Embryonic facial prominence (tissue), 1 donor: ENCODE results near the gene TENM3.

Experiments
- DNase-seq: peaks from one replicate; pipeline ENCODE4 v3.0.0-alpha.2; 2016; ENCODE audit errors: extremely low spot score

Gene TENM3

DNA sequence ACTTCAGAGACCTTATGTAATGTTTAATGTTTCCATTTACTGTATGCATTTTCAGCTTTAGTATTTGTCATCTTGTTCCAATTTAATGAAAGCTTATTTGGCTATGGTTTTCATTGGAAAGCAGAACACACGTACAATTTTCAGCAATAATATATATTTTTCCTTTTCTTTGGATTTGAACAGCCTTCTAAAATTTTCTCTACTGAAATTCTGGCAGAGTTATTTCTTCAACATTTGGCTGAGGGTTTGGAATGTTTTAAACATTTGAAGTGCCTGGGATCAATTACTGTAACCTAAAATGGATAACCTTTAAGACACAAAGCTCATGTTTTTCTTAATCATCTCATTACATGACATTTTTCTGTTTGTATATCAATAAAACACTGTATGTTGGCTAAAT is 156.9 kb downstream of the TENM3 start:
- peak; percentile 69 for DNase-seq

DNA sequence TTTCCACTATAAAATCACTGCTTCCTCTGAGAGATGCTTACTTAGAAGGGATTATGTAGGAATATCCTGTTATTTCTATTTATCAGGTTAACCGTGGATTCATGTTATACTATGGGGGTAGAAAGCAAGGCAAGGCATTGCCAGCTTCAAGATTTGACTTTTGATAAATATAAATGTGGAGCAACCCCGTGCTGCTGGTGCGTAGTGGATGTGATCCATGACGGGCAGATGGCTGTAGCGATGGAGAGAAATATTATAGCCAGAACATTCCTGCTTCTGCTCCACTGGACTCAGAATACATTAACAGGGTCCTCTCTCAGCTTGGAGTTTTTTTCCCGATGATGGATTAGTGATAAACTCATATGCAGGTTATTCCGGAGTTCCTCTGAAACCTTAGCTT is 157.6 kb downstream of the TENM3 start:
- no peak for DNase-seq

DNA sequence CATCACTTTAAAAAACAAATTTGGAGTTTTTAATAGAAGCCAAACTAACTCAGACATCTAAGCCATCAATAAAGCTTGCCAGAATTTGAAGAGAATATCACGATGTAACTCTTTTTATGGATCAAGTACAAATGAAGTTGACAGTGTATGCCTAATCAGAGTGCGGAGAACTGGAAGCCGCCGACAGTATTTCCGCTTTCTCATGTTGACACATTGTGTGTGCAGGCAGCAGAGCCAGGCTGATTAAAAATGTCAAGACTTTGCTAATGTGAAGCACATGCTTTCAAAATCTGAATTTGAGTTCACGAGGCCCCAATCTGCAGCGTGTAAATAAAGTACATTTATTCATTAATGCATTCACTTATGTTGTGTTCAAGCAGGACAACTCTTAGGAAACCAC is 161.2 kb downstream of the TENM3 start:
- DNase-seq = no peak

DNA sequence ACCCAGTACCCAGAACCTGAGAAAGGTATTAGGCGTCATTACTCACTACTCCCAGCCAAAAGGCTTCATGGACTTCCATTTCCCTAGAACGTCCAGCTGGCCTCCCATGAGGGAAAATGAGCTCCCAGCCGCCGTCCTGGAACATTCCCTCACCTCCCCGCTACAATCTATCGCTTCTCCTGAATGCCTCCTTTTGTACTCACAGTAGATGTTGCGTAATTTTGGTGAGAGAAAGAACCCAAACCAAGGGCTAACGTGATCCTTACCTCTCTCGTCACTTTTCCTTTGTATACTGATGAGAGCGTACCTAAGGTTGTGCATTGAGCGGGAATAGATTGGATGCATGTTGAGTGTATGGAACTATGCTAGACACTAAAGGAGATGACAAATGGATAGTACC is 161.9 kb downstream of the TENM3 start:
- DNase-seq = no peak

DNA sequence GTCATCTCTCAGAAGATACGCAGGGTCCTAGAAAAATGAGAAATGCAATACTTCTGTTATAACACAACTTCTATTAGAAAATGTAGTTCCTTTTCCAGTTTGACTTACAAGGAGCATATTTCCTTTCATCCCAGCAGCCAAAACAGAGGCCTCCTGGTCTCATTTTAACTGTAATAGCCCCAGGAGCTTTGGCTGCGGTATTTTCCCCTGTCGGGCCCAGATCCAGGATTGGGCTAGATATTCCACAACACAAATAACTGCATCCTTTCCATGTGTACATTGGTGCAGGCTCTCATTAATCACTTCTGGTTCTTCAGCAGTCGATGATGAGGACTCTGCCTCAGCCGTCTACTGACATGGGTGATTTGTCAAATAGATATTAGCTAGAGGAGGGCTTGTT is 166.1 kb downstream of the TENM3 start:
- DNase-seq = no peak

DNA sequence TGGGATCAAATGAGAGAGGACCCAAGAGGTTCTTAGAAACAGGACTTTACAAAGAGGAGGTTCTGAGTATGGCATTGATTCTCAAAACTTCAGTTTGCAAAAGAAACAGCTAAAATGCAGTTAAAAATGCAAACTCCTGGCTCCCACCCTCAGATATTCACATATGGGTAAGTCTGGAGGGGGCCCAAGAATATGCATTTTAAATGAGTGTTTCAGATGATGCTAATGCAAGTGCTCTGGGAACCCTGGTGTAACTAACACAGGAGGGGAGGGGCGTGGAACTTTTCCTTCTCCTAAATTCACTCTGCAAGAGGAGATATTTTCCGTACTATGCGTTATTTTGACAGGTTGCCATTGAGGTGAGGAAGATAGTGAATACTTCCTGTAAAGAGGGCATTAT is 168.2 kb downstream of the TENM3 start:
- no peak for DNase-seq

DNA sequence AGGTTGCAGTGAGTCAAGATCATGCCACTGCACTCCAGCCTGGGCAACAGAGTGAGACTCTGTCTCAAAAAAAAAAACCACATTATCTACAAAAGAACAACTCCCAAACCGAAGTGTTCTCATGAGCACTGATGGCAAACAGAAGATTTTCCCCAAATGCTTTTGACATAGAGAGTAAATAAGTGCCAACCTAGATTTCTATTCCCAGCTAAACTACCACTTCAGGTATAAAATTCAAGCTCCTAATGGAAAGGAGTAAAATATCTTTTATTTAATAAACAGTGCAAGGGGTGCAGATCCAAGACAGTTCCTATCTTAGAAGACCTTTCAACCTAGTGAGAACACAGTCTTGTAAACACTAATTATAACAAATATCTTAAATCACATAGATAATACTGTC is 170.3 kb downstream of the TENM3 start:
- DNase-seq = no peak

DNA sequence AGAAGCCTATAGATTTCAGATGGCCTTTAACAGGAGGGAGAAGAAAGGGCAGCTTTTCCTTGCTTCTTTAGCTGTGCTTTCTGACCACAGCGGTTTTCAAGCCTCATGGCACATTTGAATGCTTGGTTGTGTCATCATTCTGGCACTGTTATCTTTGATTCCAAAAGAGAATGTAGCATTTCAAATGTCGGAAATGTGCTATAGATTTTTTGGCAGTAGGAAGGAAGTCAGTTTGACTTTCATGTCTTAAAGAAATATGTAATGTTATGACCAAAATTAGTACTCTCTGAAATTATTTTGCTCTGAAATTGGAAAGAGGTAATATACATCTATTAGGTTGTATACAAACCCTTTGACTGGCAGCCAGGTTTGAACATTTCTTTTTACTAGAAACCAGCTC is 171.9 kb downstream of the TENM3 start:
- DNase-seq = no peak

DNA sequence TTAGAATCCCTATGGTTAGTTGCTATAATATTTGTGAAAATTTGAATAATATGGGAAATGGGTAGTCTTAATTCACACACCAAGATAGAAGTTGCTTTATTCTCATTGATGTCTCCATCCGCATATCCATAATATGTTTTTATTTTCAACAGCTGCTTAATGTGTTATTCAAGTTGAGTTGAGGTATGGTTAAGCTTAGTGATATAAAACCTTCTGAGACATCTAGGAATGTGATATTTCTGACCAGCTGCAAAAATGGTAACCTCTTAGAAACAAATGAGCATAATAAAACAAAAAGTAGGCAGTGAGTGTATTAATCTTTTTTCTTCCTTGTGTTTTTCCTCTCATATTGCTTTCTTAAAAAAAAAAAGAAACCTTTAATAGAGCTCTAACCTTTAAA is 172.9 kb downstream of the TENM3 start:
- DNase-seq = no peak

DNA sequence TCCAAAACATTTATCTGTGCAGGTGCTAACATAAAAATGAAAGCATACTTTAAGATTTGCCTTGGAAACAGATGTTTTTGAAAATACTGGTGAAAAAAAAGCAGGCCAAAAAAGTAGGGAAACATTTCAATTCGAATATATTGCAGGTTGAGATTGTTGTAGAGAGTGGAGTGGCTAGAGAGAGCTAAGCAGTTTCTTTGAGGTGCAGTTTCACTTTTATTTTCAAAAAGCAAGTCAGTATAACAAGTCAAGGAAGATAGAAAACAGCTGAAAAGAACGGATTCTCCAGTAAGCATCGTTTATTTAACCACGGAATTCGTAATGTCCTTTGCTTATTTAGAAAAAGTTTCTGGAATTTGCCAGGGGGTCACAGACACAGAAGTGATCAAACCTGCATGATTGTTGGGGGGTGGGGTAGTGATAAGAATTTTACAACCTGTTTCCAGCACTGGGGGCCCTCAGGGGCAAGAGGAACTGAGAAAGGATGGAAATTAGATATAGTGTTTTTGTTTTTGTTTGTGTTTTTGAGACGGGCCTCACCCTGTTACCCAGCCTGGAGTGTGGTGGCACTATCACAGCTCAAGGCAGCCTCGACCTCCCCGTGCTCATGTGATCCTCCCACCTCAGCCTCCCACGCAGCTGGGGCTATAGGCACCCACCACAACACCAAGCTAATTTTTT is 175.0 kb downstream of the TENM3 start:
- no peak for DNase-seq

DNA sequence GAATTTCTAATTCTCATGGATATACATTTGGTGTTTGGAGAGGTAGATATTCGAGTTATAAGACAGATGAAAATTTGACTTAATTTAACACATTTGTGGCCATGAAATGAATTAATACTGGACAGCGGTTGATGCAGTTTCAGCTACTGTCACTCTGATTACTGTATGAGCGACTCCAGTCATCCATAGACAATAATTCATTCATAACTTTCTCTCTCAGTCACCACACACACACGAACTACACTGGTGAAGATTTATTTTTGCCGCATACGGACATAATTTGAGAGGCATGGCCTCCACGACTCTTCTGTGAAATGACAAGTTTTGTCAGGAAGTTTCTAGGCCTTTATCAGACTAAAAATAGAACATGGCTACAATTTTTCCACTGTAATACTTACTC is 177.0 kb downstream of the TENM3 start:
- no peak for DNase-seq

DNA sequence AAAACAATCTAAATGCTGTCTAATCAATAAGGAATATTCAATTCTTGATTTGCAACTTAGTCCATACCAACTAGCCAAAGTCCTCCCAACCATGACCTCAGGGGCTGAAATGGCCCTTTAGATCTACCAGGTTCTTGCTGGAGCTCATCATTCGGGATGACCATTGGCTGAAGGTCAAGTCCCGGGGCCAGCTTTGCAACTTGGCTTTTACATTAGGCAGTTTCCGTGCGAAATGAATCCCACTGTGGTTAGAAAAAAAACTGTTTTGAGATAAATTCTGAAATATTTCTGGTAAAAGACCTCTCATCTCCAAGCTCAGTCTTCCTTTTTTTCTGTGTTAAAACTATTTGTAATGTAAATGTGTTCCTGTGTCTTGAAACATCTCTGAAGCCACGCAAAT is 178.6 kb downstream of the TENM3 start:
- no peak for DNase-seq

DNA sequence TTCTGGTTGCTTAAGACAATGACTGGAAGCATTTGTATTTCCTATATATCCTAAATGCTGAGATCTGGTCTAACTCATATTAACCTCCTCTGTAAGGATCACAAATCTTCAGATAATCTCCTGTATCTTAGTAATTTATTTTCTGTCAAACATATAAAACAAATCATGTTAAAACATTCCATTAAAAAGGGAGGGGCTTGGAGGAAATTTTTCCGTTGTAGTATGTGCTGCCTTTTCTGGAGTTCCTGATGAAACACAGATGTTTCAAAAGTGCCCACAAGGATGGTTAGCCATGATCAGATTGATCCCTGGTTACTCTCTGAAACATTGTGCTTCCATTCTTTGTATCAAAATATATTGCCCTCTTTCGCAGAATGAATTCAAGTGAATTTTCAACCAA is 182.1 kb downstream of the TENM3 start:
- DNase-seq = no peak

DNA sequence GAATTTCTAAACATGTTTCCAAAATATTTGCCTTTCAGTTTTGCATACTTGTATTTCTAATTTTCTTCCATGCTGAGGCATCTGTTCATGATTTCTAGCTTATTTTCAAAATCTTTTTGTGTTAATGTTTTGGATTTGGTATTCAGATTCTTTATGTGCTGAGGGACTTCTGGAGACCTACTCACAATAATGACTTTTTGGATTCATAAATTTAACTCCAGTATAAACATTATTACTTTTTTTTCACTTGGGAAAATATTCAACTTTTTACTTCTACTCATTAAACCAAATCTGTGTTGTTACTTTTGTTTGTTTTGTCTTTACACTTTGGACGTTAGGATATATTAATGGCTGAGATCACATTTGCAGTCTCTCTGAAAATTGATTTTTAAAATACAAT is 183.7 kb downstream of the TENM3 start:
- DNase-seq = no peak

DNA sequence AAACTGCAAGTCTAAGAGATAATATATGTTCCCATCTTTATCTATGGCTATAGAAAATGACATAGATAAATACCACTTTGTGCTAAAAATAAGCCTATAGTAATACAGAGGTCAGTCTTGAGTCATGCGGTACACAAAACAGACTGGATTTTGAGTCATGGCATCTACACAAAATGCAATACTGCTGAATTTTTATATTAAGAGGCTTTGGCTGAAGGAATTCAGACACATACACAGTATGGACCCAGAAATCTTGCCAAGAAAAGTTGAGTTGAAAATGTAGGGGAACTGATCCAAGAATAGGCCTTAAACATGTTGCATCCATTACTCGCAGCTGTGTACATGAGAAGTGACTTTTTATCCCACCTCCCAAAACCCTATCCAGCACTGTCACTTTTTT is 184.4 kb downstream of the TENM3 start:
- peak; percentile 53 for DNase-seq

DNA sequence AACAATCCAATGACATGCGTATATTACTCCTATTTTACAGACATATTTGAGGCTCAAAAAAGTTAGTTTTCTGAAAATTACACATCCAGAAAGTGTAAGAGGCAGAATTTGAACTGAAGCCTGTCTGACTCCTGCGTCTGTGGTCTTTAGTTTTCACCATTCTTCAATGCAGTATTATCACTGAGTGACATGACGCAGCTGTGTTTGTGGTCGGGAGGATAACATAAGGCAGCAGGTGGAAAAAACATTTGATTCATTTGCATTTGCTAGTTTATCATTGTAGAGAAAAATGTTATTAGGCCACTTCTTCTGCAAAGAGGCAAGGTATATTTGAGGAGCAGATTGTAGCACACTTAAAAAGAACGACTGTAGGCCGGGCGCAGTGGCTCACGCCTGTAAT is 186.7 kb downstream of the TENM3 start:
- DNase-seq = no peak

DNA sequence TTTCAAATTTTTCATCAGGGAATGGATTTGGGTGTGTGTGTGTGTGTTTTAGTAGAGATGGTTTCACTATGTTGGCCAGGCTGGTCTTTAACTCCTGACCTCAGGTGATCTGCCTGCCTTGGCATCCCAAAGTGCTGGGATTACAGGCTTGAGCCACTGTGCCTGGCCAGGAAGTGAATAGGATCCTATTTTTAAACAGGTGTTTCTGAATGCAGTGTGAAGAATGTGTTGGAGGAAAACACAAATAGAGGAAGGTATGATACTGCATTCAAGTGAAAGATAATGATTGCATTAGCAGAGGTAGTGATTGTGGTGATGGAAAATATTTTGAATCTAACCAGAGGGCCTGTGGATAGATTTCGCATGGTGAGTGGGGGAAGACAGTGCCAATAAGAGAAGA is 189.6 kb downstream of the TENM3 start:
- DNase-seq = no peak

DNA sequence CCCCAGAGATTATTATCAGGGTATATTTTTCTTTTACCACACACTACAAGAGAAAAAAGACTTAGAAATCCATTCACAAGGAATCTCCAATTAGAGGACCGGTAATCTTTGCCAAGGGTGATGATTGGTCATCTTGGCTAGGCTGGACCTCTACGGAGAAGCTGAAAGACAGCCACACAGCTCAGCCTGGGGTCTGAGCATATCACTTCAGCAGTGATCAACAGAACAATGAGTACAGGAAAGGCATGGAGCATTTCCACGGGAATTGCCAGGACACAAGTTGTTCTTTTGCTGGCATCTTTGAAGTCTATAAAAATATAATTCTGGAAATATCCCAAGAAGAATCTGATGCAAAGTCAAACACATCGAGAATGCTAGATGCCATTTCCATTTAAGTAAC is 191.5 kb downstream of the TENM3 start:
- no peak for DNase-seq

DNA sequence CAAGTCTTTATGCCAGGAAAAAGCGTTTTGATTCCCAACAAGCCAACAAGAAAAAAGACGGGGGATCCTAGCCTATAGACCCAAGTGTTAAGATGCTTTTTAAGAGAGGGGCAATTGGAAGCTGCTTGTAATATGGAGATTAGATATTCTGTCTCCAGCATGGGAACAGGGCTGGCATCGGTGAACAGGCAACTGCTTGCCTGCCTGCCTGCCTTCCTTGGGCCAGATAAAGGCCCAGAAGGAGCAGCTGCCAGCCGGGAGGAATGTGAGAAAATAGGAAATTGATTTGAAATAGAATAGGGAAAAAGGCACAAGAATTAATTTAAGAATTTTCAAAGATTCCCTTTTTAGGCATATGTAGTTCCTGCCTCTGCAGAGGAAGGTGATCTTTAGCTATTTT is 192.2 kb downstream of the TENM3 start:
- DNase-seq = no peak

DNA sequence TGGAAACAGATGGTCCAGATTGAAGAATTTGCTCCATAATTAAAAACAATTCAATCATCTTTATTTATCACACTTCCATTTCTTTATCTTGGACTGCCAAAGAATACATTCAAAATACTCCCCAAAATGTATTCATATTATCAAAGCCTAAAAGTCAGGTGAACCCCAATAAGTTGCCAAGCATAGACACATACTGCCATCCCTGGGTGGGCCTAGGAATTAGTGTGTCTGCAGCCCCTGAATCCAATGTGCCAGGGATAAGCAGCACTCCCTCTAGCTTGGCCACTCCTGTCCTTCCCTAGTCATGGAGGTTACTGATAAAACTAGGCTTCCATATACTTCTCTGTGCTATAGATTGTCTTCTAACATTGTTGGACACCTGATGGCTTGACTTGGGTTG is 199.9 kb downstream of the TENM3 start:
- no peak for DNase-seq

DNA sequence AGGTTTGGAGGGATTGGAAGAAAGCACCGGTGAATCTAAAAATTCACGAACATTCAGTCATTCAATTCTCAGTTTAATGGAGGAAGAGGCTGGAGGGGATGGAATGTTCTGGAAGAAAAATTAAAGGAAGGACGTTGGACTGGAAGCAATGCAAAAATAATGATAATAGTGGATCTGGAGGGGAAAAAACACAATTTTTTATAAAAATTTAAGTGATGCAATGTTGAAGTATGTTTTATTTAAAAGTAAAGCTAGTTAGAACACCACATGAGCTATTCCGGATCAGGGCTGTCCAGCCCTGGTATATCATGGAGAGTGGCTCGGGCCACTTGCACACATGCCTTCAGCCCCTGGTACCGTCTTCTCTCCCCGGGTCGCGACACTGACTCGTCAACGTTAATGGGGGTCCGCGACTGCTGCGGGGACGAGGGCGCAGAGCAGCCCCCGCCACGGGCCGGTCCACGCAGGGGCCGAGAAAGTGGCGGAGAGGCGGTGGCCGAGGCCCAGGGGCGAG is 204.6 kb downstream of the TENM3 start:
- no peak for DNase-seq

DNA sequence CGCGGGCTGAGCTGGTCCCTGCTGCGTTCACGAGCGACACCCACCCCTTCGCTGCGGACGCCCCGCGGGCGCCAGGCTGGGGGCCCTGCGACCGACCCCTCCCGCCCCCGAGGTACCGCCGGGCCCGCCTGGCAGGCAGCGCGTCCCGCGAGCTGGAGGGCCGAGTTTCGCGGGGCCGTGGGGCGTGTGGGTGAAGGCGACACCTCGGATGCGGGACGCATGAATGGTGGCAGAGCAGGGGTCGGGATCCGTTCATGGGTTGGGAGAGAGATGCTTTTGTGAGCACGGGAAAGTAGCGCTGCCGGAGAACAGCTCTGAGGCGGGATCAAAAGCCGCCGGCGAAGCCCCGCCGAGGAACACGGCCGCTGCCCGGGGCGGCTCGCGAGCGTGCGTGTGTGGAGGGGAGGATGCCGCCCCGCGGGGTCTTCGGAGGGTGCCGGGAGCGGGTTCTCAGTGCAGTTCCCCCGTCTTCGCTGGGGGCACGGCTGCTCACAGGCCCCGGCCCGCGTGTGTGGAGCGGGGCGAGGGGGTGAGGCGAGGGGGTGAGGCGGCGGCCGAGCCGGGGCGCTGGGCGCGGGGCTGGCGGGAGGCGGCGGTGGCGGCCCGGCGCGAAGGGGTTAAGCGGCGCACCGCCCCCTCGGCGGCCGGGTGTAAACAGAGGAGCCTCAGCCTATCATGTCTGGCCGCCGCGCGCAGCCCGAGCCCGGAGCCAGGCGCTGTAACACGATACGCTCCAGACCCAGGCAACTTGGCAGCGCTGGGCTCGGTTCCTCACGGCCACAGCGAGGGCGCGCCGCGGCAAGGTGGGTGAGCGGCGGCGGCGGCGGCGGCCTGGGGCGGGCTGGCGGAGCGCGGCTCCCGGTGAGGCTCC is 205.3 kb downstream of the TENM3 start:
- peak; percentile 88 for DNase-seq

DNA sequence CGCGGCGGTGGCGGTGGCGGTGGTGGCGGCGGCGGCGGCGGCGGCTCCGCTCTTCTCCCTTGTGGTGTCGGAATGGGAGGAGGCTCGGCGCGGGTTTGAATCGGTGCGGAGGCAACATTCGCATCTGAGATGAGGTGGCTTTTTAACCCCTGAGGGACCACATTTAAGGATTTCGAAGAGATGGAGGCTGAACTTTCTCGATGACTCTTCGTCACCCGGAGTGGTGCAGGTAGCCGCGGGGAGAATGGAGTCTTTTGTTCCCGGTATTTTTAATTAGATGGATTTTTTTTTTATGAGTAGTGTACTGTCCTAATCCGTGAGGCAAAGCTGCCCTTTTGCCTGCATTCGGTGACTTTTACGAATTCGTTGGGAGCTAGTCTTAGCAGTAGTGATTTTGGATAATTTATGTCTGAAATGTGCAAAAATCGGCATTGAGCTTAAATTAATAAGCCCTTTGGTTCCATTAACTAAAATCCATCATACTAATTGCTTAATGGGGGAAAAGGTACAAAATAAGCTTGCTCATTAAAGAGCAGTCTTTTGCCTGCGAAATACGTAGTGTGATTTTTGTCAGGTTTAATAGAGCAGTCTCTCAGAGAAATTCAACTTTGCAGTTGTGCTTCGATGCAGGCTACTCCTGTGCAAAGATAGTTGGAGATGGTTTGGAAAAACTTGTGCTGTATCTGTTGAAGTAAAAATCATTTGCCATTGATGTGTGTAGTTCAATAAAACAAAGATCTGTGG is 206.2 kb downstream of the TENM3 start:
- peak; percentile 33 for DNase-seq
